HEK293T (cell line): Measurements from ENCODE around the gene WDR54.

ENCODE experiments used
- HDGF ChIP-seq: fragments of 450-650 bp; IDR thresholded peaks from 2 replicates; pipeline ENCODE4 v1.6.1; 2017; ENCODE audit warnings: antibody characterized with exemption, borderline replicate concordance
- NFRKB ChIP-seq: fragments of 450-650 bp; IDR thresholded peaks from 2 replicates; pipeline ENCODE4 v1.6.1; 2016; ENCODE audit warnings: mild to moderate bottlenecking, moderate library complexity
- SP1 ChIP-seq: fragments of 450-650 bp; IDR thresholded peaks from 2 replicates; pipeline ENCODE4 v1.6.1; 2017
- TARDBP ChIP-seq: fragments of 450-650 bp; IDR thresholded peaks from 2 replicates; pipeline ENCODE4 v1.6.1; 2016
- ZNF384 ChIP-seq: fragments of 450-650 bp; IDR thresholded peaks from 2 replicates; pipeline ENCODE4 v1.6.1; 2016

DNA sequence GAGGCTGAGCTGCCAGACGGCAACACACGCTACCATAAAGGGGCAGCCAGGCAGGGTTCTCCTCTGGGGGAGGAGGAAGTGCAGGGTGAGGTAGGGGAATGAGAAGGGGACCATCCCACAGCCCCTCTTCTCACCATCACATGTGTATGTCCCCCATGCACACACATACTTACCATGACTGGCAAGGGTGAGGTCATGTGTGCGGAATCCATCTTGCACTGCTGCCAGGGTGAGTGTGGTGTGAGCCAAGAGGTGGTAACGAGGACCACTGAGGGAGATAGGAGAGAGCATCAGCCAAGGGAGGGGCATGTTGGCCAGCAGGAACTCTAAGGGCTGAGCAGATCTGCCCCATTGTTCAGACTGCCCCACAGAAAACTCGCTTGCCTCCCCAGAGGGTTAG, 7.1 kb downstream of the WDR54 start:
- TF ChIP-seq ZNF384 (no peak), NFRKB (no peak), TARDBP (no peak), SP1 (no peak), HDGF (no peak)
